Left lobe of liver (tissue), 2 donors: Measurements from ENCODE around the gene NXNL1. TPM values are rescaled to one million over a fixed set of nuclear protein-coding genes. Genes with fewer than 3 reads are reported as not detected.
"Not testable (repeated sequence)": the region's sequence is repeated elsewhere in the genome, so short reads cannot be mapped to it uniquely, and the experiment has no call there.

ENCODE experiments used
- ATAC-seq: fragments of 200-7000 bp; cut with Tn5 transposase; one replicate; pipeline ENCODE4 v1.9.1; 2020; ENCODE audit warnings: mild to moderate bottlenecking, moderate library complexity
- DNase-seq: peaks from one replicate; pipeline ENCODE4 v3.0.0-alpha.2; 2020; ENCODE audit warnings: low spot score
- total RNA-seq: library from RNA; stranded (reverse); gene quantifications from one replicate; pipeline ENCODE4 v1.2.1, GENCODE V29; 2021
- donor health status: DM: no; HTN: no; CAD: no; lungs with moderate emphysema.
- donor health status: DM: no; HTN: yes; CAD: no.

The NXNL1 gene
- total RNA-seq, 1 donor from 2014 or later = not detected

DNA sequence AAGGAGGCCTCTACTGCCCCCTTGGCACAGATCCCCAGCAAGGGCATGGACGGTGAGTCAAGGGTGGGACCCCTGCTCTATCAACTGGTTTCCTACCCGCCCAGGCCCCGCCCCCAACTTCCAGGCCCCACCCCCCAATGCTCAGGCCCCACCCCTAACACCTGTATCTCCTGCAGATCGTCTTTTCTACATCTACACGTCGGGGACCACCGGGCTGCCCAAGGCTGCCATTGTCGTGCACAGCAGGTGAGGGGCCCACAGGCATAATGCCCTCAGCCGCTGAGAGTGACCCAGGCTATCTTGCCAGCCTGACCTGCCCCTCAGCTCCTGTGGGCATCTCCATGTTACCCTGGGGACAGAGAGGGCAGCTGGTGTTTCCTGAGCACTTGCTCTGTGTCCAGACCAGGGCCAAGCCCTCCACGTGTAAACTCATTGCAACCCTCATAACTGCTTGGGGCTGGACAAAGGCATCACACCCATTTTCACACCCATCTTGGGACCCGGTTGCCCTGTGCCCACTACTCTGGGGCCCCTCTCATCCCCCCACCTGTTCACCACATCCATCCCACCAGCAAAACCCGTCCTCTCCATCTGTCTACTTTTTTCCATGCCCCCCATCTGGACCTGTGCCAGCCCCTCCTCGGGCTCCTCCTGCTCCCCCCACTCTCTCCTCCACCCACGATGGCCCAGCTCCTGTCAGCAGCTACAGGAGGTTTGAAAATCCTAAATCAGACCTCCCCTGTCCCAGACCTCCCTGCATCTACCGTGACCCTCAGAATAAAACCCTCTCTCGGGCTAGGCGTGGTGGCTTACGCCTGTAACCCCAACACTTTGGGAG lies 26.8 kb upstream of the NXNL1 start:
- ATAC-seq (no peak), DNase-seq (no peak)

DNA sequence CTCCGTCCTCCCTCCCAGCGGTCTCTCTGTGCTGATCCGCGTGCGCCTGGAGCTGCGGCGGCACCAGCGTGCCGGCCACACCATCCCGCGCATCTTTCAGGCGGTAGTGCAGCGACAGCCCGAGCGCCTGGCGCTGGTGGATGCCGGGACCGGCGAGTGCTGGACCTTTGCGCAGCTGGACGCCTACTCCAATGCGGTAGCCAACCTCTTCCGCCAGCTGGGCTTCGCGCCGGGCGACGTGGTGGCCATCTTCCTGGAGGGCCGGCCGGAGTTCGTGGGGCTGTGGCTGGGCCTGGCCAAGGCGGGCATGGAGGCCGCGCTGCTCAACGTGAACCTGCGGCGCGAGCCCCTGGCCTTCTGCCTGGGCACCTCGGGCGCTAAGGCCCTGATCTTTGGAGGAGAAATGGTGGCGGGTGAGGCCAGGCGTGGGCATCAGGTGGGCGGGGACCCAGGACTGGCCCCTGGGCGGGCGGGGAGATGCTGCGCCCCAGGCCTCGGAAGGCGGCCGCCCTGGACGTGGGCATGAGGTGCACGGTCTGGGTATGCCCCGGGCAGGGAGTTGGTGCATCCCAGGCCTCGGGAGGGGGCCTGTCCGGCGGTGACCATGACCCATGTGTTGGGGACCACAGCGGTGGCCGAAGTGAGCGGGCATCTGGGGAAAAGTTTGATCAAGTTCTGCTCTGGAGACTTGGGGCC lies 26.0 kb upstream of the NXNL1 start:
- DNase-seq (no peak), ATAC-seq (no peak)

- no peak for DNase-seq
- no peak for ATAC-seq
These were observed 23.9 kb upstream of the NXNL1 start for GRCh38 chr19:17484520-17485185.

- ATAC-seq = no peak
- DNase-seq = no peak
These were observed 22.9 kb upstream of the NXNL1 start for GRCh38 chr19:17483605-17484002.

DNA sequence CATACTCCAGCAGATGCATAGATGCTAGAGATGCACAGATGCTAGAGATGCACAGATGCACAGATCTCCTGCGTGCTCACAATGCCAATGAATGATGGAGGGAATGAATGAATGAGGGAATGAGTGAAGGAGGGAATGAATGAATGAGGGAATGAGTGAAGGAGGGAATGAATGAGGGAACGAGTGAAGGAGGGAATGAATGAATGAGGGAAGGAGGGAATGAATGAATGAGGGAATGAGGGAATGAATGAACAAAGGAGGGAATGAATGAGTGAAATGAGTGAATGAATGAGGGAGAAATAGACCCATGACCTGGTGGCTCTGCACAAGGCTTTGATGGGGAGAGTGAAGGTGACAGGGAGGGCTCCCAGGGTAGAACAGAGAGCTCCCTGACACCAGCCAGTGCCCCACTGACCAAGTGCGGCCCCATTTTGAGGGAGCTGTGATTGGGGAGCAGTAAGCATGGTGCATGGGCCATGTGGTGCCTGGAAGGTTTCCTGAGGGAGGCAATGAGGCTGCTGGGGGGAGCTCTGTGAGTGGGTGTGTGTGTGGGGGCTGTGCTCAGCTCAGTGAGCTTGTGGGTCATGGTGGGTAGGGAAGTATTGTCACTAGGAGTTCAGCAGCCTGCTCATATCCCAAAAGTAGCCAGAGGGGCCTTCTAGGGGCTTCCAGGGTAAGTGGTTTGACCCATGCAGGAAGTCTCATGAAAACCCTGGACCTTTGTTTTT lies 22.3 kb upstream of the NXNL1 start:
- no peak for DNase-seq
- ATAC-seq = no peak

GRCh38 chr19:17481986-17482385 lies 21.3 kb upstream of the NXNL1 start:
- DNase-seq (no peak), ATAC-seq (no peak)

- ATAC-seq (no peak), DNase-seq (no peak)
These were observed 18.6 kb upstream of the NXNL1 start for GRCh38 chr19:17479325-17479791.

DNA sequence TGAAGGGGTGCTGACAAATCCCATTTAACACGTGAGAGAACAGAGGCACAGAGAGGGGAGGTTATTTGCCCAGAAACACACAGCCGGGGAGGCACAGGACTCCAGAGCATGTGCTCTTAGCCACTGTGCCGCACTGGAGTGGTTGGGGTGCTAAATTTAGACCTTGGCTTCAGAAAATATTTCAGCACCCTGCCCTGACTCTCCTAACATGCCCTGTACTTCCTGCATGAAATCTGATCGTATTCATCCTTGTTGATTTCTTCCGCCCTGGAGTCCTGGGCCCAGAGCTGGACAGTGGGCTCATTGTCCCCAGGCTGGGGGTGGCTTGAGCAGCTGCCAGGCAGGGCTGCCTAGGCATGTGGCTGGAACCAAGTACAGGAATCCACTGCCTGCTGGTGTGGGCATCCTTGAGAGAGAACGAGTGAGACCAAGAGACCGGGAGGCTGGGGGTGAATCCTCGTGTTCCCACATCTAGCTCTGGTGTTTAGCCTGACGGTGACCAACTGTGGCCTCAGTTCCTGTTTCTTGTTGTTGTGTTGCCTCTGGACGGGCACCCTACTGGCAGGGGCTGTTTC lies 14.9 kb upstream of the NXNL1 start:
- DNase-seq = no peak

DNA sequence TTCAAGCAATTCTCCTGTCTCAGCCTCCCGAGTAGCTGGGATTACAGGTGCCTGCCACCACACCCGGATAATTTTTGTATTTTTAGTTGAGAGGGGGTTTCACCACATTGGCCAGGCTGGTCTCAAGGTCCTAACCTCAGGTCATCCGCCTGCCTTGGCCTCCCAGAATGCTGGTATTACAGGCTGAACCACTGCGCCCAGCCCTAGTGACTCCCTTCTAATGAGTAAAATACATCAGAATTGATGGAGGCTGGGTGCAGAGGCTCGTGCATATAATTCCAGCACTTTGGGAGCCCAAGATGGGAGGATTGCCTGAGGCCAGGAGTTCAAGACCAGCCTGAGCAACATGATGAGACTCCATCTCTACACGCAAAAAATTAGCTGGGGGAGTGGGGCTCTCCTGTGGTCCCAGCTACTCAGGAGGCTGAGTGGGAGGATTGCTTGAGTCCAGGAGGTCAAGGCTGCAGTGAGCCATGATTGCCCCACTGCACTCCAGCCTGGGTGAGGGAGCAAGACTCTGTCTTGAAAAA lies 14.3 kb upstream of the NXNL1 start:
- not testable (repeated sequence) for ATAC-seq, DNase-seq

More for the DNA sequence above, 14.9 kb upstream of the NXNL1 start:
- peak; percentile 50 for ATAC-seq

DNA sequence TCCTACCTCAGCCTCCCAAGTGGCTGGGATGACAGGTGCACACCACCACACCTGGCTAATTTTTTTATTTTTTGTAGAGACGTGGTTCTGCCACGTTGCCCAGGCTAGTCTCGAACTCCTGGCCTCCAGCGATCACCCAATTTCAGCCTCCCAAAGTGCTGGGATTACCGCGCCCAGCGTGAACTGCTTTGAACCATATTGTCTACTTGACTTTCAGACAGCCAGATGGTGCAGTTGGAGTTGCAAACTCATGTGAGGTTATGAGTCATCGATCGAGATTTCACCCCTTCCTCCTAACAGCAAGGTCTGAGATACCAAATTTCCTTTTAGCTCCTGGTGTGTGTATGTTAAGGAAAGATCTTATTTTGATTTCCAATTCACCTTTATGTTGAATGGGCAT lies 12.3 kb upstream of the NXNL1 start:
- no peak for DNase-seq
- no peak for ATAC-seq

GRCh38 chr19:17471410-17472125 lies 10.8 kb upstream of the NXNL1 start:
- ATAC-seq (no peak), DNase-seq (no peak)

DNA sequence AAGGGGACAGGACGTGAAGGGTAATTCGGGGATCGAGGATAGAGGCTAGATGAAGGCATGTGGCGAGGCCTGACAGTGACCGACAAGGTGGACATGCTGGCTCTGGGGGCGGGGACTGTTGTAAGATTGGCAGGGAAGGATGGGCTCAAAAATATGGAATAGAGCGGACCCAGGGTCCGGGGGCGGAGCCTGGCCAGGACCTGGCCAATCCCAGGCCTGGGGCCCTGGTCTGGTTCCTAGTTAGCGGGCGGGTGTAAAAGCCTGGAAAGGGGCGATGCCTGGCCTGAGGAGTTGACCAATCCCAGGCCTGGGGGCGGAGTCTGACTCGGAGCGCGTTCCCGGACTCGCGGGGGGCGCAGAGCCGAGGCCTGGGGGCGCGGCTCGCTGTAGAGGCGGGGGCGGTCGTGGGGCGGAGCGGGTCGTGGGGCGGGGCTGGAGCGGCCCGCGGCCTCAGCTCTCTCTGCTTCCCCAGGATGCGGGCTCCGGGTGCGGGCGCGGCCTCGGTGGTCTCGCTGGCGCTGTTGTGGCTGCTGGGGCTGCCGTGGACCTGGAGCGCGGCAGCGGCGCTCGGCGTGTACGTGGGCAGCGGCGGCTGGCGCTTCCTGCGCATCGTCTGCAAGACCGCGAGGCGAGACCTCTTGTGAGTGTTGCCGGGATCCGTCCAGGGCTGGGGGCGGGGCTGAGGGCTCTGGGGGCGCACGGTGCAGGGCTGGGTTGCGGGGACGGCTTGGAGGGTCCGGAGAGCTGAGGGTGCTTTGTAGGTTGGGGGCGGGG lies 9.5 kb upstream of the NXNL1 start, which contains the start of gene SLC27A1:
SLC27A1 (plus strand) TSS at position 457 of the 774 bp plus-strand sequence; CDS start at position 474, 17 bp downstream.
- DNase-seq (peak; percentile 99), ATAC-seq (peak; percentile 88)

GRCh38 chr19:17469481-17470067 lies 8.8 kb upstream of the NXNL1 start:
- ATAC-seq = peak; percentile 84
- DNase-seq = peak; percentile 95

- ATAC-seq (no peak), DNase-seq (no peak)
These were observed 8.4 kb upstream of the NXNL1 start for GRCh38 chr19:17469092-17469480.

DNA sequence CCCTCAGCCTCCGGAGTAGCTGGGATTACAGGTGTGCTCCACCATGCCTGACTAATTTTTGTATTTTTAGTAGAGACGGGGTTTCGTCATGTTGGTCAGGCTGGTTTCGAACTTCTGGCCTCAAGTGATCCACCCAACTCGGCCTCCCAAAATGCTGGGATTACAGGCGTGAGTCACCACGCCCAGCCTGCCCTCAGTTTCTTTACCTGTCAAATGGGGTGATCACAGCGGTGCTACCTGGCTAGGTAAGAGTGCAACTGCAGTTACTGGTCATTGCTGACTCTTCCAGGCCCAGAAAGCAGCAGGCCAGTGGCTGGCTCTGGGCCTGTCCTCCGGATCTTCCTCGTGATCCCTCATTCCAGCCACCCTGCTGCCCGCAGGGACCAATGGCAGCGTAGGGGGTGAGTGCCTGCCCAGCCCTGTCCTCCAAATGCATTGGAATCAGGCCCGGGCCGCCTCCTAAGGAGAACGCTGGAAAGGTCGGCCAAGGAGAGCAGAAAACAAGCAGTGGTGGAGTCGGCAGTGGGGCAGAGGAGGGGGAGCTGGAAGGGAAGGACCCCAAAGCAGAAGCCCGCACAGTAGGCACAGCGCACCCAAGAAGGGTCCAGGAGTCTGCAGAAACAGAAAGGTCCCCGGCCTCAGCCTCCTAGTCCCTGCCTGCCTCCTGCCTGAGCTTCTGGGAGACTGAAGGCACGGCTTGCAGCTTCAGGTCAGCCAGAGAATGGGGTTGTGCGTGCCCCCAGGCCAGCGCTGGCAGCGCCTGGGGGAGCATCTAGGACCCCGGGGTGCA lies 7.8 kb upstream of the NXNL1 start:
- no peak for ATAC-seq
- DNase-seq = no peak

DNA sequence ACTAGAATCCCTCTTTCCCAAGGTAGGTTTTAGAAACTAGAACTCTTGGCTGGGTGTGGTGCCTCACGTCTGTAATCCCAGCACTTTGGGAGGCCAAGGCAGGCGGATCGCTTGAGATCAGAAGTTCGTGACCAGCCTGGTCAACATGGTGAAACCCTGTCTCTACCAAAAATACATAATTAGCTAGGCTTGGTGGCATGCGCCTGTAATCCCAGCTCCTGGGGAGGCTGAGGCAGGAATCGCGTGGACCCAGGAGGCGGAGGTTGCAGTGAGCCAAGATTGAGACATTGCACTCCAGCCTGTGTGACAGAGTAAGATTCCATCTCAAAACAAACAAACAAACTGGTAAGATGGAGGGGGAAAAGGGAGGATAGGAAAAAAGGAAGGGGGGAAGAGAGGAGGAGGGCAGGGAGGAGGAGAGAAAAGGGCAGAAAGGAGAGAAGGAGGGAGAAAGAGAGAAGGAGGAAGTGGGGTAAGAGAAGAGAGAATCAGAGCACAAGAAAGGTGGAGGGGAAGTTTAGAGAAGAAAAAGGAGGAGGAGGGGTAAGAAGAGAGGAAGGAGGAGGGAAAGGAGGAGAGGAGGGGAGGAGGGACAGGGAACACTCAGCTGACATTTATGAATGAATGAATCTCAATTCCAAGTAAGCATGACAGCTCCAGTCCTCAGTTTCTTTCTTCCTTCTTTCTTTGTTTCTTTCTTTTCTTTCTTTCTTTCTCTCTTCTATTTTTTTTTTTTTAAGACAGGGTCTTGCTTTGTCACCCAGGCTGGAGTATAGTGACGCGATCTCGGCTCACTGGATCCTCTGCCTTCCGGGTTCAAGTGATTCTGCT lies 7.0 kb upstream of the NXNL1 start:
- no peak for ATAC-seq
- DNase-seq = no peak

- DNase-seq (no peak), ATAC-seq (no peak)
These were observed 5.7 kb upstream of the NXNL1 start for GRCh38 chr19:17466487-17466850.
